ENCODE measurements around the gene CMTR2.
A peak's percentile ranks its signal among the peaks of the same experiment; 100 is the strongest.

Gene CMTR2

DNA sequence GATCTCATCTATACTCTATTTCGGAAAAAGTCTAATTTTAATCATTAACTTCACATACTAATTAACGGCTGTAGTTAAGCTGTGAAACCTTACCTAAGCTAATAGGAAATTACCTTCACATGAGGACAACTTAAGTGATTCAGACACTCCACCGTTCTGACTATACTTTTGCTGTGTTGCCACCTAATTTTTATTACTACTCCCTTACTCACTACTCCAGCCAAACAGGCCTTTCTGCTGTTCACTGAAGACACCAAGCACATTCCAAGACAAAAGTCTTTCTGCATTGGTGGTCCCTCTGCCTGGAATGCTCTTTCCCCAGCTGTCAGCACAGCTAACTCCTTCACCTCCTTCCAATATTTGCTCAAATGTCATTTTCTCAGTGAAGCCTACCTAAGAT is 1.3 kb downstream of the CMTR2 start:
- Histone ChIP-seq H3K9me3 (replicated peaks in 1 of 11) (peaks cover 0 to 37% (median 22%) of the 10 kb centered on the region in 11 experiments; a peak in 20 of 22 replicates), H3K4me3 (peak overlapping the region; percentile 71 to 83 (median 78)), H3K4me2 (peak overlapping the region; percentile 76 to 96 (median 89)), H3K4me1 (peaks cover 17 to 26% (median 23%) of the 10 kb centered on the region in 10 experiments), H3K9ac (peak overlapping the region in 9 of 11 experiments; percentile 85 to 94 (median 88); a peak in 16 of 22 replicates), H4K20me1 (peaks cover 0 to 8% (median 0%) of the 10 kb centered on the region in 11 experiments; a peak in 2 of 22 replicates), H3K36me3 (peaks cover 46 to 49% (median 48%) of the 10 kb centered on the region in 11 experiments), H3K27ac (peak overlapping the region in 5 of 11 experiments; percentile 88 to 96 (median 93); a peak in 6 of 22 replicates), H3K27me3 (no peaks in the 10 kb centered on the region)
- no peak for TF ChIP-seq Cebpa-rat (IDR thresholded peaks at IDR 0.05)

DNA sequence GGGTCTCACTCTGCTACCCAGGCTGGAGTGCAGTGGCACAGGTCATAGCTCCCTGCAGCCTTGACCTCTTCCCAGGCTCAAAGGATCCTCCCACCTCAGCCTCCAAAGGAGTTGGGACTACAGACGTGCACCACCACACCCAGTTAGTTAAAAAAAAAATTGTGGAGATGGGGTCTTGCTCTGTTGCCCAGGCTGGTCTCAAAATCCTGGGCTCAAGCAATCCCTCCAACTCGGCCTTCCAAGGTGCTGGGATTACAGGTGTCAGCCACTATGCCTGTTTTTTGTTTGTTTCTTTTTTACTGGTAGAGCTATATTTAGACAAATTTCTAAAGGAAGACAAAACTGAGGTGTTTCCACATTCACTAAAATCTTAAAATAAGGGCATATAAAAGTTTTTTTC is 1.7 kb downstream of the CMTR2 start:
- Histone ChIP-seq H3K4me3 (peak overlapping the region in 1 of 10 experiments; percentile 72; a peak in 1 of 20 replicates), H3K4me1 (peaks cover 17 to 26% (median 23%) of the 10 kb centered on the region in 10 experiments), H3K9me3 (replicated peaks in 1 of 11) (peaks cover 0 to 34% (median 22%) of the 10 kb centered on the region in 11 experiments; a peak in 20 of 22 replicates), H4K20me1 (peaks cover 0 to 8% (median 0%) of the 10 kb centered on the region in 11 experiments; a peak in 2 of 22 replicates), H3K27ac (no peak overlapping the region), H3K9ac (0 out of 22 replicates have a peak overlapping the region, but pooled peaks of 1 of the 11 experiments have one; percentile 88), H3K36me3 (peaks cover 48 to 53% (median 50%) of the 10 kb centered on the region in 11 experiments), H3K4me2 (peak overlapping the region; percentile 76 to 96 (median 89); a peak in 21 of 22 replicates), H3K27me3 (no peaks in the 10 kb centered on the region)
- TF ChIP-seq Cebpa-rat (IDR thresholded peaks at IDR 0.05), result no peak

DNA sequence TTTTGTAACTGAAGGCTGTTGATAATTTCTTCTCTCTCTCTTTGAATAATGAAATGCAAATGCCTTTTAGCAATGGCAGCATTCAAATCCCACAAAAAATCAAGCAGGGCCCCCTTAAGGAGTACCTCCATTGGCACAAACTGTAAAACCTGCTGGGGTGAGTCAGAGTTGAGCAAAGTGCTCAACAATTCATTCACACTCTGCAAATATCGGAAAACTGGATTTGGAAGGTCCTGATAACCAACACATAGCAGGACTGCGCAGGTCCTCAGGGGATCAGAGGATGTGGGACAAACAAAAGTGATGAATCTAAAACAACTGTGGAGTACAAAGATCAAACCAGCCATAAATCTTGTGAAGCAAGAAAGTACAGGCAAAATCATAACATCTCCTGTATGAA is 5.6 kb downstream of the CMTR2 start:
- peaks cover 50 to 65% (median 53%) of the 10 kb centered on the region in 11 experiments for H3K36me3 ChIP-seq
- TF ChIP-seq Cebpa-rat (IDR thresholded peaks at IDR 0.05), result no peak

DNA sequence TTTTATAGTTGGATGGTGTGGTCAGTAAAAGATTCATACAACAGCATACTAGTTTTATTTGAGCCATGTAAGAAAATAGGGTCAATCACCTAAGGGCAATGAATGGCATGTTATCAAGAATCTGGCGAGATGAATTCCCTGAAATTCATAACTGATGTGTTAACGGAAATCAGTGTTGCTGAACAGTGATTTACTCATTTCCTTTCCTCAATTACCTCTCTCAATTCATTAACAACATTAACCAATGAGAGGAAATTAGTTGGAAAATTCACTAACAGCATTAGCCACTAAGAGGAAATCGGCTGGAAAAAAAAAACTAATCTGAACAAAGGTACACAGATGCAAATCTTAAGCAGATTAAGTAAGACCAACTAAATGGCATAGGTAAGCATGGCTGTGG is 6.3 kb downstream of the CMTR2 start:
- no peaks in the 10 kb centered on the region for H3K27me3 ChIP-seq
- peak overlapping the region in 1 of 11 experiments; percentile 6; a peak in 1 of 22 replicates for H3K4me2 ChIP-seq
- H3K9ac ChIP-seq, result no peak overlapping the region
- H3K4me1 ChIP-seq, result peaks cover 7 to 15% (median 8%) of the 10 kb centered on the region in 10 experiments
- no peak overlapping the region for H3K4me3 ChIP-seq
- H3K36me3 ChIP-seq, result peaks cover 50 to 65% (median 53%) of the 10 kb centered on the region in 11 experiments
- H3K9me3 ChIP-seq (replicated peaks in 1 of 11), result peaks cover 0 to 29% (median 19%) of the 10 kb centered on the region in 11 experiments; a peak in 19 of 22 replicates
- no peak for TF ChIP-seq Cebpa-rat (IDR thresholded peaks at IDR 0.05)
- peaks cover 0 to 8% (median 0%) of the 10 kb centered on the region in 11 experiments; a peak in 3 of 22 replicates for H4K20me1 ChIP-seq
- H3K27ac ChIP-seq, result no peak overlapping the region

More for the DNA sequence above, 5.6 kb downstream of the CMTR2 start:
- Histone ChIP-seq H3K4me2 (no peak overlapping the region), H3K4me1 (peaks cover 12 to 20% (median 14%) of the 10 kb centered on the region in 10 experiments), H3K27ac (no peak overlapping the region), H3K27me3 (no peaks in the 10 kb centered on the region), H4K20me1 (peaks cover 0 to 8% (median 0%) of the 10 kb centered on the region in 11 experiments; a peak in 3 of 22 replicates), H3K9me3 (replicated peaks in 1 of 11) (peaks cover 0 to 29% (median 19%) of the 10 kb centered on the region in 11 experiments; a peak in 19 of 22 replicates), H3K4me3 (no peak overlapping the region), H3K9ac (no peak overlapping the region)

DNA sequence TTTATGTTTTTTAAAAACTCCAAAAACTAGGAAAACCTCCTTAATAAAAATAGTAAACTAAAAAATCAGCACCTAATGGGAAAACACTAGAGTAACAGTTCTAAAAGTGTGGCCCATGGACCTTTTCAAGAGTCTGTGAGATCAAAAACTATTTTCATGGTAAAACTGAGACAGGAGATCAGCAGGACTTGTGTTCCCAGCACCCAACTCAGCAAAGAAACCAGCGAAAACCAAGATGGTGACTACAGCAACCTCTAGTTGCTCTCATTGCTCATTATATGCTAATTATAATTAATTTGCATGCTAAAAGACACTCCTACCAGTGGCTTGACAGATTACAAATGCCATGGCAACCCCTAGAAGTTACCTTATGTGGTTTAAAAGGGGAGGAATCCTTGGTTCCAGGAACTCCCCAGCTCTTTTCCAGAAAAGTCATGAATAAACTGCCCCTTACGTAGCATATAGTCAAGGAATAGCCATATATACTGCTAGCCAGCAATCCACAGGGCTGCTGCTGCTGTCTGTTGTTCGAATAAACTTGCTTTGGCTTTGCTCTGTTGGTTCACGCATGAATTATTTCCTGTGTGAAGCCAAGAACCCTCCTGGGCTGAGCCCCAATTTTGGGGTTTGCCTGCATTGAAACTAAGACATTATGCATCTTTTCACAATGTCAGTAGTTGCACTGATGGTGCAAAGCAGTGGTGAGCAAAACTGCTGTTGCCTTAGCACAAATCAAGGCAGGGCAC is 12.4 kb downstream of the CMTR2 start:
- no peaks in the 10 kb centered on the region for H3K4me1 ChIP-seq
- H3K9me3 ChIP-seq (replicated peaks in 1 of 11), result peaks cover 31 to 48% (median 39%) of the 10 kb centered on the region in 11 experiments
- H3K27me3 ChIP-seq, result no peaks in the 10 kb centered on the region
- H3K9ac ChIP-seq, result no peak overlapping the region
- TF ChIP-seq Cebpa-rat (IDR thresholded peaks at IDR 0.05), result no peak
- H4K20me1 ChIP-seq, result peaks cover 0 to 5% (median 0%) of the 10 kb centered on the region in 11 experiments; a peak in 2 of 22 replicates
- H3K36me3 ChIP-seq, result peaks cover 0 to 9% (median 0%) of the 10 kb centered on the region in 11 experiments; a peak in 1 of 22 replicates
- no peak overlapping the region for H3K27ac ChIP-seq
- no peak overlapping the region for H3K4me3 ChIP-seq
- no peak overlapping the region for H3K4me2 ChIP-seq

DNA sequence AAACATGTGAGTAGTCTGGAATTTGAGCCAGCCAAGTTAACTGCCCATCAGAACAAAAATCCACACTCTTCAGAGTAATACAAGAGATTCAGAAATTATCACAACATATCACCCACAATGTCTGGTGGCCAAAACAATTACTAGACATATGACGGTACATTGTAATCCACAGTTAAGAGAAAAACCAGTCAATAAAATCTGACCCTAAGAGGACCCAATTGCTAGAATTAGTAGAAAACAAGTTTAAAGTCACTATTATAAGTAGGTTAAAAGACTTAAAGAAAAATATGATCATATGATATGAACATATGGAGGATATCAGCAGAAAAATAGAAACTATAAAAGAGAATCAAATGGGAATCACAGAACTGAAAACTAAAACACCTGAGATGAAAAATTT is 15.8 kb downstream of the CMTR2 start:
- Histone ChIP-seq H3K36me3 (0 out of 22 replicates have a peak, but pooled peaks cover 0 to 4% (median 0%) of the 10 kb centered on the region in 11 experiments), H3K27ac (no peak overlapping the region), H3K9ac (no peak overlapping the region), H3K4me3 (no peak overlapping the region), H4K20me1 (no peaks in the 10 kb centered on the region), H3K27me3 (no peaks in the 10 kb centered on the region), H3K9me3 (replicated peaks in 1 of 11) (peaks cover 31 to 48% (median 39%) of the 10 kb centered on the region in 11 experiments), H3K4me2 (no peak overlapping the region), H3K4me1 (no peaks in the 10 kb centered on the region)
- TF ChIP-seq Cebpa-rat (IDR thresholded peaks at IDR 0.05), result no peak

DNA sequence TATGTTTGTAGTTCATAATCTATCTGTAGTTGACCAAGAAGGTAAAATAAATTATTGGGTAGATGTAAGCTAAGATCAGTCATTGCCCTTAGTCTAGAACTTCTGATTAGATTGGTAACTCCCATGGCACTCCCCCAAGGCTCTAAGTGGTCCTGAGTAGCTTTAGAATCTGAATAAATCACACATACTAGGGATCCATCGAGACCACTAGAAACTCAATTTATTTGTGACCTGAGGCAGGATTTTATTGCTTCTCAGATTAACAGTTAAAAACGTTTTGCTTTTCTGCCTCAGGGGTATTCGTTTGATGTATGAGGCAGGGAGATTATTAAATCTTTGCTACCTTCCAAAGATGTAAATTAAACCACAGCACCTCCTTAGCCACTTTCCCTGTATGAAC is 24.9 kb downstream of the CMTR2 start:
- no peak for TF ChIP-seq Cebpa-rat (IDR thresholded peaks at IDR 0.05)
- Histone ChIP-seq H3K4me3 (no peak overlapping the region), H3K9ac (no peak overlapping the region), H3K27me3 (no peaks in the 10 kb centered on the region), H3K36me3 (no peaks in the 10 kb centered on the region), H3K4me2 (no peak overlapping the region), H4K20me1 (no peaks in the 10 kb centered on the region), H3K4me1 (peaks cover 0 to under 1% (median 0%) of the 10 kb centered on the region in 10 experiments; a peak in 2 of 20 replicates), H3K27ac (no peak overlapping the region), H3K9me3 (replicated peaks in 1 of 11) (peaks cover 0 to 7% (median 0%) of the 10 kb centered on the region in 11 experiments; a peak in 1 of 22 replicates)

DNA sequence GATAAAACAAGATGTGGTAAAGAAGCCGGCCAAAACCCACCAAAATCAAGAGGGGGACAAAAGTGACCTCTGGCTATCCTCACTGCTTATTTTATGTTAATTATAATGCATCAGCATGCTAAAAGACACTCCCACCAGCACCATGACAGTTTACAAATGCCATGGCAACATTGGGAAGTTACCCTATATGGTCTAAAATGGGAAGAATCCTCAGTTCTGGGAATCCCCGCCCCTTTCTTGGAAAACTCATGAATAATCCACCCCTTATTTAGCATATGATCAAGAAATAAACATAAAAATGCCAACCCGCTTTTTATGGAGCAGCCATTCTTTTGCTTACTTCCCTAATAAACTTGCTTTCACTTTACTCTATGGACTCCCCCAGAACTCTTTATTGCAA is 25.6 kb downstream of the CMTR2 start:
- Histone ChIP-seq H3K4me1 (peaks cover 0 to 7% (median 0%) of the 10 kb centered on the region in 10 experiments; a peak in 4 of 20 replicates), H3K36me3 (no peaks in the 10 kb centered on the region), H3K27ac (no peak overlapping the region), H3K4me2 (no peak overlapping the region), H4K20me1 (no peaks in the 10 kb centered on the region), H3K4me3 (no peak overlapping the region), H3K9me3 (replicated peaks in 1 of 11) (peaks cover 0 to 6% (median 0%) of the 10 kb centered on the region in 11 experiments; a peak in 1 of 22 replicates), H3K9ac (no peak overlapping the region), H3K27me3 (no peaks in the 10 kb centered on the region)
- no peak for TF ChIP-seq Cebpa-rat (IDR thresholded peaks at IDR 0.05)

DNA sequence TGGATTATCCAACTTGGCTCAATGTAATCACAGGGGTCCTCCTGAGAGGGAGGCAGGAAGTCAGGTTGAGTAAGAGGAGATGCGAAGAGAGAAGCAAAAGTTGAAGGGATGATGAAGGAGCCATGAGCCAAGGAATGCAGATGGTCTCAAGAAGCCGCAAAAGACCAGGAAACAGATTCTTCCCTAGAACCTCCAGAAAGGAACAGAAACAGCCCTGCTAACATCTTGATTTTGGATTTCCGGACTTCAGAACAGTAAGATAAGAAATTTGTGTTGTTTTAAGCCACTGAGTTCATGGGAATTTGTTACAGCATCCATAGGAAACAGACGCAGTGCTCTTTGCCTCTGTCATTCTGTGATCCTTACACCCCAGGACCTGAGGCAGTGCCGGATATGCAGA is 26.8 kb downstream of the CMTR2 start:
- Histone ChIP-seq H3K4me2 (no peak overlapping the region), H4K20me1 (no peaks in the 10 kb centered on the region), H3K4me1 (peaks cover 0 to 11% (median 0%) of the 10 kb centered on the region in 10 experiments; a peak in 4 of 20 replicates), H3K9me3 (replicated peaks in 1 of 11) (no peaks in the 10 kb centered on the region; a peak in 1 of 22 replicates), H3K9ac (no peak overlapping the region), H3K4me3 (no peak overlapping the region), H3K27ac (no peak overlapping the region), H3K36me3 (no peaks in the 10 kb centered on the region), H3K27me3 (no peaks in the 10 kb centered on the region)
- TF ChIP-seq Cebpa-rat (IDR thresholded peaks at IDR 0.05), result no peak
